Endothelial cell of umbilical vein (primary cell): Measurements from ENCODE around the gene NEMF. TPM values are rescaled to one million over a fixed set of nuclear protein-coding genes. Genes with fewer than 3 reads are reported as not detected.

ENCODE experiments used
- BruUV-seq: library from RNA; stranded (reverse); fragments of 400-500 nt; replicated peaks from 2 replicates; lab custom pipeline; 2021; lab: Mats Ljungman, UMichigan
- CTCF ChIA-PET: fragments of 300-600, 350-600 bp; sonication (Branson Sonifier 250); formaldehyde crosslinking; loops from one replicate; lab custom pipeline; 2021; ENCODE audit warnings: antibody characterized with exemption, inconsistent platforms; lab: Charles Lee
- POLR2A ChIA-PET: fragments of 300-600, 350-600 bp; sonication (Branson Sonifier 250); formaldehyde crosslinking; loops from one replicate; lab custom pipeline; 2021; ENCODE audit warnings: antibody characterized with exemption, inconsistent platforms; lab: Charles Lee
- DNase-seq: peaks from one replicate; pipeline ENCODE4 v3.0.0-alpha.2; 2011; ENCODE audit warnings: low read depth, low spot score
- FAIRE-seq: peaks from 2 replicates; lab custom pipeline; 2011; peaks lifted over from hg19 to GRCh38; lab: Jason Lieb, UNC
- H2AFZ ChIP-seq: 2 replicates; pipeline ENCODE4 v1.6.0; 2012; ENCODE audit warnings: low read depth, low read length, control low read depth, inconsistent platforms
- H3K27ac ChIP-seq: 2 replicates; pipeline ENCODE4 v1.5.1; 2011; ENCODE audit warnings: low read depth, mild to moderate bottlenecking, control low read depth, low read length, moderate library complexity; ENCODE audit not compliant: insufficient read depth
- H3K27me3 ChIP-seq, 2 experiments: 2 replicates each; pipeline versions ENCODE4 v1.6.0 to v1.6.1; 2011; ENCODE audit warnings: low read length in 2 of 2, mixed read lengths in 1 of 2; ENCODE audit not compliant: control insufficient read depth in 2 of 2, insufficient read depth in 2 of 2
- H3K36me3 ChIP-seq, 2 experiments: 2 replicates in 1 of 2; 3 replicates in 1 of 2; pipeline ENCODE4 v1.5.1; 2011; ENCODE audit warnings: low read length in 2 of 2, mild to moderate bottlenecking in 1 of 2, moderate library complexity in 1 of 2; ENCODE audit not compliant: control insufficient read depth in 2 of 2, insufficient read depth in 2 of 2; ENCODE audit errors: extremely low read depth in 1 of 2
- H3K4me1 ChIP-seq: 3 replicates; pipeline ENCODE4 v1.5.1; 2011; ENCODE audit warnings: mild to moderate bottlenecking, low read length; ENCODE audit not compliant: control insufficient read depth, insufficient read depth; ENCODE audit errors: extremely low read depth
- H3K4me2 ChIP-seq: 2 replicates; pipeline ENCODE4 v1.6.1; 2011; ENCODE audit warnings: low read length, control low read depth, mixed read lengths; ENCODE audit not compliant: insufficient read depth
- H3K4me3 ChIP-seq, 3 experiments: fragments of 200-600 bp in 1 of 3; sonication (generic), shearing (Covaris generic) in 1 of 3; replicated peaks in 1 of 3; 2 replicates each; pipeline ENCODE4 v1.5.1; 2011 to 2016; ENCODE audit warnings: control low read depth in 3 of 3, low read length in 3 of 3, mild to moderate bottlenecking in 2 of 3, inconsistent platforms in 1 of 3, low read depth in 1 of 3, moderate library complexity in 1 of 3; ENCODE audit not compliant: insufficient read depth in 1 of 3
- H3K79me2 ChIP-seq: 2 replicates; pipeline ENCODE4 v1.6.0; 2012; ENCODE audit warnings: low read length, inconsistent platforms; ENCODE audit not compliant: control insufficient read depth, insufficient read depth
- H3K9ac ChIP-seq: replicated peaks from 2 replicates; pipeline ENCODE3; 2011; ENCODE audit warnings: low read length, control low read depth; ENCODE audit not compliant: insufficient read depth; ENCODE audit errors: extremely low read depth
- H3K9me1 ChIP-seq: replicated peaks from 3 replicates; pipeline ENCODE4 v1.6.0; 2011; ENCODE audit warnings: mild to moderate bottlenecking, low read length; ENCODE audit not compliant: control insufficient read depth, insufficient read depth; ENCODE audit errors: extremely low read depth
- H3K9me3 ChIP-seq: replicated peaks from 2 replicates; pipeline ENCODE4 v1.5.1; 2012; ENCODE audit warnings: low read length, inconsistent platforms; ENCODE audit not compliant: control insufficient read depth, insufficient read depth
- H4K20me1 ChIP-seq: replicated peaks from 2 replicates; pipeline ENCODE3; 2011; ENCODE audit warnings: mild to moderate bottlenecking, low read length; ENCODE audit not compliant: control insufficient read depth, insufficient read depth; ENCODE audit errors: extremely low read depth
- FOS ChIP-seq: IDR thresholded peaks from 2 replicates; pipeline ENCODE4 v1.6.1; 2011; ENCODE audit warnings: mild to moderate bottlenecking, low read length, moderate library complexity, borderline replicate concordance; ENCODE audit not compliant: insufficient read depth
- GATA2 ChIP-seq: IDR thresholded peaks from 2 replicates; pipeline ENCODE4 v1.7.0; 2011; ENCODE audit warnings: low read depth, mild to moderate bottlenecking, moderate library complexity, mixed read lengths, low read length; ENCODE audit not compliant: insufficient read length, insufficient read depth
- POLR2A ChIP-seq: IDR thresholded peaks from 2 replicates; pipeline ENCODE4 v1.6.1; 2012; ENCODE audit warnings: low read depth, mild to moderate bottlenecking, control low read depth, low read length
- POLR2AphosphoS5 ChIP-seq: IDR thresholded peaks from 2 replicates; pipeline ENCODE4 v1.6.1; 2012; ENCODE audit warnings: low read depth, mild to moderate bottlenecking, control low read depth, low read length, moderate library complexity; ENCODE audit not compliant: insufficient read depth
- dilution Hi-C: fragments of 300-500 bp; cut with MboI; formaldehyde crosslinking; loops from one replicate; pipeline ENCODE4 v1.15.0; 2019; ENCODE audit warnings: low sequenced_read_pairs; ENCODE audit not compliant: extremely low pct_ligation_motif_present
- intact Hi-C: fragments of 100-400 bp; cut with micrococcal nuclease; formaldehyde crosslinking; loops from one replicate; pipeline ENCODE4 v1.10.0; 2022
- polyA plus RNA-seq, 4 experiments: library from polyadenylated mRNA; depleted of rRNA in 3 of 4; stranded (reverse) in 3 of 4; unstranded in 1 of 4; fragments of >200 nt; gene quantifications; 2 replicates each; pipeline versions ENCODE4 v1.2.1 to v1.2.3, GENCODE V29; 2011 to 2012; ENCODE audit warnings: missing spikeins in 1 of 4
- total RNA-seq: library from RNA; stranded (reverse); gene quantifications from 2 replicates; pipeline ENCODE4 v1.2.3, GENCODE V29; 2021
- TF ChIP-seq, protein P1 (sequence below), 2 donors: IDR thresholded peaks; 1 replicate in 1 of 2; 2 replicates in 1 of 2; pipeline ENCODE4 v1.5.1; 2011; ENCODE audit warnings: low read length in 2 of 2, mild to moderate bottlenecking in 2 of 2, moderate library complexity in 2 of 2, control low read depth in 1 of 2, inconsistent platforms in 1 of 2, low read depth in 1 of 2; ENCODE audit not compliant: insufficient read depth in 1 of 2; ENCODE audit errors: extremely low read depth in 1 of 2
- TF ChIP-seq, protein P2 (sequence below): IDR thresholded peaks from 2 replicates; pipeline ENCODE4 v1.6.1; 2011; ENCODE audit not compliant: insufficient read depth, insufficient read length

Gene NEMF
- total and polyA plus RNA-seq, 2 donors (not counting 3 experiments of a cell fraction or from before 2014, with no cell fraction given): 12.2 to 71.4 TPM

DNA sequence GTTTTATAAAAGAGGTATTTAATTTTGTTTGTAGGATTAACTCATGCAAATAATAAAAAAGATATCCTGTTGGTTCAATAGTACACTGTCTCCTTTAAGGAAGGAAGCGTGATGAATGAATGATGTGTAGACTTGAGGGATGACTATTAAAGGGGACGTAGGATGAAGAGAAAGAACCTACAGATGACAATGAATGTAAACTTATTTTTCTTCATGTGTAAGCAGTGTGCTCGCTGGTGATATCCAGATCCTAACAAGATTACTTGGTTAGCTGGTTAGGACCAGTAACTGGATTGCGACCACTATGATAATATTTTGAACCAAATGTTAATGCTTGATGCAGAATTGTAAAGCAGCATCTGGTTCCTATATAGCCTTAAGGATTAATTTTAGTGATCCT, 42.9 kb upstream of the NEMF start:
- dilution Hi-C loops (no loop called here), intact Hi-C loops (no loop called here)
- Histone ChIP-seq H3K4me2 (peak overlapping the region; percentile 94), H3K36me3 (peaks cover 0 to 5% of the 10 kb centered on the region in 2 experiments), H3K4me1 (peaks cover 40% of the 10 kb centered on the region), H3K9me1 (no peaks in the 10 kb centered on the region), H2AFZ (no peak overlapping the region), H3K79me2 (peaks cover 56% of the 10 kb centered on the region), H3K27me3 (no peaks in the 10 kb centered on the region), H3K9me3 (no peaks in the 10 kb centered on the region), H3K27ac (peak overlapping the region; percentile 27), H3K4me3 (peak overlapping the region; percentile 27 to 92 (median 70)), H4K20me1 (peaks cover 4% of the 10 kb centered on the region), H3K9ac (peak overlapping the region; percentile 46)
- no peak for DNase-seq
- FAIRE-seq: no peak
- CTCF ChIA-PET: interaction anchor here (0.9 to 1.5 kb wide), 4 partner anchors 12 to 209 kb away, joined by 3 read pairs; no protein-coding TSS in a partner anchor
- TF ChIP-seq GATA2 (no peak), POLR2A (peak; percentile 15), FOS (no peak), POLR2AphosphoS5 (no peak)
- TF ChIP-seq, protein P1, sequence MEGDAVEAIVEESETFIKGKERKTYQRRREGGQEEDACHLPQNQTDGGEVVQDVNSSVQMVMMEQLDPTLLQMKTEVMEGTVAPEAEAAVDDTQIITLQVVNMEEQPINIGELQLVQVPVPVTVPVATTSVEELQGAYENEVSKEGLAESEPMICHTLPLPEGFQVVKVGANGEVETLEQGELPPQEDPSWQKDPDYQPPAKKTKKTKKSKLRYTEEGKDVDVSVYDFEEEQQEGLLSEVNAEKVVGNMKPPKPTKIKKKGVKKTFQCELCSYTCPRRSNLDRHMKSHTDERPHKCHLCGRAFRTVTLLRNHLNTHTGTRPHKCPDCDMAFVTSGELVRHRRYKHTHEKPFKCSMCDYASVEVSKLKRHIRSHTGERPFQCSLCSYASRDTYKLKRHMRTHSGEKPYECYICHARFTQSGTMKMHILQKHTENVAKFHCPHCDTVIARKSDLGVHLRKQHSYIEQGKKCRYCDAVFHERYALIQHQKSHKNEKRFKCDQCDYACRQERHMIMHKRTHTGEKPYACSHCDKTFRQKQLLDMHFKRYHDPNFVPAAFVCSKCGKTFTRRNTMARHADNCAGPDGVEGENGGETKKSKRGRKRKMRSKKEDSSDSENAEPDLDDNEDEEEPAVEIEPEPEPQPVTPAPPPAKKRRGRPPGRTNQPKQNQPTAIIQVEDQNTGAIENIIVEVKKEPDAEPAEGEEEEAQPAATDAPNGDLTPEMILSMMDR (IDR thresholded peaks at IDR 0.05; ENCODE audit: extremely low read depth in 1 of 2, insufficient read depth in 1 of 2, low read depth in 1 of 2, low read length in 2 of 2): no peak
- TF ChIP-seq, protein P2, sequence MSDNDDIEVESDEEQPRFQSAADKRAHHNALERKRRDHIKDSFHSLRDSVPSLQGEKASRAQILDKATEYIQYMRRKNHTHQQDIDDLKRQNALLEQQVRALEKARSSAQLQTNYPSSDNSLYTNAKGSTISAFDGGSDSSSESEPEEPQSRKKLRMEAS: no peak
- BruUV-seq: no TSS peak
- POLR2A ChIA-PET: no interaction called here
